ENCODE measurements around the gene DBNL.

DBNL gene

DNA sequence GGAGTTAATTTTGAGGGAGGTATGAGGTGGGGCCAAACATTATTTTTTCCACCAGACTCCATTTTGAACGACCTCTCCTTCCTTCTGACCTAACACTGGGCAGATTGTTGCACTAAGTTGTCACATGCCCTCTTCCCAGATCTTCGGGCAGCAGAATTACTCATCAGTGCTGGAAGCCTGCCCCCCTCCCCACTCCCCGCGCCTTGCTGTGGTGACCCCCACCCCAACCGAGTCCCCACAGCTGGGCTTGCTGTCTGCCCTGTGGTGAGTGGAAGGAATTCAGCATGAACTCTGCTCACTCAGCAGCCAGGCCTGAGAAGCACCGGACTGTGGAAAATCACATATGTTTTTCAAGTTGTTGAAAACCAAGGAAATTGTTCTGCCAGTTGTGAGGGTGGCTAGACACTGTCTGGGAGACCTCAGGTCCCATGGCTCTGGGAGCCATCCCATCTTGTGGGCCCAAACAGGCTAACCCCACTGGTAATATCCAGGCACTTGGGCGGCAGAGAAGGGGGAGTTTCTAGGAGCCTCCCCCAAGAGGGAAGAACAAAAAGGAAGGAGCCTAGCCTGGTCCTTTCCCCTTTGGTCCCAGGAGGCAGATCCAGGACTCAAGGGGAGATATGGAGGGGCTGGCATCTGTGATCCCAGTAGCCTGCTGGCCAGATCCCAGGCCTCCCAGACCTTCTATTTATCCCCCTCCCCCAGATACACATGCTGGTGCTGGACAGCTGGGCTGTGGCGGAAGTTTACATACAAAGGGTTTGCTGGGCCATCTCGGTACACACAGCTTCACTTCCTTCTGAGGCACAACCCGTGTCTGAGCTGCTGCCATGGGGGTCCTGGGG, 56.2 kb downstream of the DBNL start:
- TF ChIP-seq, protein P1, sequence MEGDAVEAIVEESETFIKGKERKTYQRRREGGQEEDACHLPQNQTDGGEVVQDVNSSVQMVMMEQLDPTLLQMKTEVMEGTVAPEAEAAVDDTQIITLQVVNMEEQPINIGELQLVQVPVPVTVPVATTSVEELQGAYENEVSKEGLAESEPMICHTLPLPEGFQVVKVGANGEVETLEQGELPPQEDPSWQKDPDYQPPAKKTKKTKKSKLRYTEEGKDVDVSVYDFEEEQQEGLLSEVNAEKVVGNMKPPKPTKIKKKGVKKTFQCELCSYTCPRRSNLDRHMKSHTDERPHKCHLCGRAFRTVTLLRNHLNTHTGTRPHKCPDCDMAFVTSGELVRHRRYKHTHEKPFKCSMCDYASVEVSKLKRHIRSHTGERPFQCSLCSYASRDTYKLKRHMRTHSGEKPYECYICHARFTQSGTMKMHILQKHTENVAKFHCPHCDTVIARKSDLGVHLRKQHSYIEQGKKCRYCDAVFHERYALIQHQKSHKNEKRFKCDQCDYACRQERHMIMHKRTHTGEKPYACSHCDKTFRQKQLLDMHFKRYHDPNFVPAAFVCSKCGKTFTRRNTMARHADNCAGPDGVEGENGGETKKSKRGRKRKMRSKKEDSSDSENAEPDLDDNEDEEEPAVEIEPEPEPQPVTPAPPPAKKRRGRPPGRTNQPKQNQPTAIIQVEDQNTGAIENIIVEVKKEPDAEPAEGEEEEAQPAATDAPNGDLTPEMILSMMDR (IDR thresholded peaks at IDR 0.05; ENCODE audit: extremely low read depth, insufficient read depth, missing control alignments) = no peak
- DNase-seq (ENCODE audit: low spot score) = no peak
- in situ Hi-C loops (cut with MboI; ENCODE audit: low pct_unique_long_range_greater_than_20kb, low sequenced_read_pairs, unreplicated experiment) = no loop called here

DNA sequence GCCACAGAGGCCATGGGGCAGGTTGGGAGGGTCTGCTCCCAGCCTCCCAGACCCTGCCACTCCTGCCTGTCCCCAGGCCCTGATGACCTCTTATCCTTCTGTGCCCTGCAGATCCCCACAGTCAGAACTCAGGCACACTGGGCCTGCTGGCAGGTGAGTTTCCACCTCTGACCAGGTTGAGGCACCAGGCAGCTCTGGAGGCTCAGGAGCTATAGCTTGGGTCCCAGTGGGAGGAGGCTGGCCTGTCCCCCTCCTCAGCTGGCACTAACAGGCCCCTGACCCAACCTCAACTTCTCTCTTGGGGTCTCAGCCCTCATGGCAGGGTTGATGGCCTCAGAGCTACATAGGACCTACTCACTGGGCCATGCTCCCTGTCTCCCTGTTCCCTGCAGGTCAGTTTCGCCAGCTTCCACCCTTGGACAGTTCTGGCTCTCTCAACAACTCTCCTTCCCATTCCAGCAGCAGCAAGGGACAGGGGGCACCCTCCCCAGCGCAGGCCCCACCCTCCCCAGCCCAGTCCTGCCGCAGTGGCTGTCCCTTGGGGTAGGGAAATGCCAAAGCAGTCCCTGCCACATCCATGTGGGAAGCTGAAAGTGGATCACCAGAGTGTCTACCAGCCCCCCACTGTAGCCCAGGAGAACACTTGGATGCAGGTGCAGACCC, 56.9 kb downstream of the DBNL start:
- in situ Hi-C loops (cut with MboI; ENCODE audit: low pct_unique_long_range_greater_than_20kb, low sequenced_read_pairs, unreplicated experiment) = no loop called here
- TF ChIP-seq, protein P1 (IDR thresholded peaks at IDR 0.05; ENCODE audit: extremely low read depth, insufficient read depth, missing control alignments) = no peak
- no peak for DNase-seq (ENCODE audit: low spot score)

DNA sequence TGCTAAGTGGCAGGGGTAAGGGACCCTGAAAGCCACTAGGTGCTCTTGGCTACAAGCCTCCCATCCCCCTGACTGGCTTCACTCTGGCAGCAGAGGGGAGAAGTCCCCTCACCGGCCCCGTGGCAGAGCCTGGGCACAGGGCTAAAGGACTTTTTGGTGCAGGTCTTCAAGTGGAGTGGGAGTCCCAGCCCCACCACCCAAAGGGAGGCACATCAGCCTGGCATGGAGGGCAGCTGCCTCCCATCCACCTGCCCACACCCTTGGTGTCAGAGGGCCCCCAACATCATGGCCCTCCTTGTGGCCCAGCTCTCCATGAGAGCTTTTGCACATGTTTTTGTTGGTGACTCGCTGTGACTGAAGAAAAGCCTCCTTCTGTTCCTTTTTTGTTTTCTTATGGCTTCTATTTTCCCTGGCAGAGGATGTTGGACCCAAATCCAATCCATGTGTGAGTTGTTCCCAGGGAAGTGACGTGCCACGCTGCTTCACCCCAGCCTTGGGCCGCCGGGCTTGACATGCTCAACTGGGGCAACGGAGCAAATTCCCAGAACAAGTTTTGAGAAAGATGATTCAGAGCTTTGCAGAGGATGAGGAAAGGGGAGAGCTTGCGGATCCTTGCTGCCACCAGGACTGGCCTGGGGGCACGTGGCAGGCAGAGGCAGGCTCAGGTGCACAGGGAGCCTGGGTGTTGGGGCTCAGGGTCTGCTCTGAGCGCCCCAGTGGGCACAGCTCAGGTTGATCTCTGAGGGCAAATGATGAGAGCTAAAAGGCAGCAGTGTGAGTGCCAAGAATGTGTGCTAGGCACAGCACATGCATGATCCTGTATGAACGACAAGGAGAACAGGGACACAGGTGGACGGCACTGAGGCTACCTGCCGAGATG, 57.7 kb downstream of the DBNL start:
- no peak for DNase-seq (ENCODE audit: low spot score)
- in situ Hi-C loops (cut with MboI; ENCODE audit: low pct_unique_long_range_greater_than_20kb, low sequenced_read_pairs, unreplicated experiment) = no loop called here

DNA sequence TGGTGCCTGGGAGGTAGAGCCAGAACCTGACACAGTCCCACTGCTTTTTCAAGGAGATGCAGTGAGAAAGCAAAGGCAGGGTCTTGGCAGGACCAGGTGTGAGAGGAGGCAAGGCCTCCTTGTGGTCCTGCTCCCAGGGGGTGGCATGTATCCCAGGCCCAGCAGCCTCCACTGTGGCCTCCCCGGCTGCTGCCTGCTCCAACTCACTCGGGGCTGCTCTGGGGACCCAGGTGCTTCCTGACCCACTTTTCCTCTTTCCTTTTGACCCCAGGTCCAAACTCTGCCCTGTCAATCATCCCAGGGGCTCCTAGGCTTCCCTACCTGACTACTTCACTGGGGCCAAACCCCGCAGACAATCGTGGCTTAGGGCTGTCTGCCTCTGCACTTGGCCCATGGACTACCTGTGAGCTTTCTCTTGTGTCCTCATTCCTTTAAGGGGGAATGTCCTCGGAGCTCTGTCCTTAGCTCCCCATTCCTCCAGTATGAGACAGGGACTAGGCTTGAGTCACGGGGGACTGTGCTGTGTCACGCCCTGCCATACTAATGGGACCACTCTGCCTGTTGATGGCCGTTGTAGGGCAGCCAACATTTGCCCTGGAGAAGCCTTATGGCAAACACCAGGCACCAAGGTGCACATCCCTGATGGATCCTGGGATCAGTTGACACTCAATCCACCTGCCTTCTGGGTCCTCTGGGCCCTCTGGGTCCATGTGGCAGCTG, 58.5 kb downstream of the DBNL start:
- DNase-seq (ENCODE audit: low spot score) = peak; percentile 18
- TF ChIP-seq, protein P1 (IDR thresholded peaks at IDR 0.05; ENCODE audit: extremely low read depth, insufficient read depth, missing control alignments) = no peak
- in situ Hi-C loops (cut with MboI; ENCODE audit: low pct_unique_long_range_greater_than_20kb, low sequenced_read_pairs, unreplicated experiment) = no loop called here

More for the DNA sequence above, 57.7 kb downstream of the DBNL start:
- TF ChIP-seq, protein P1 (IDR thresholded peaks at IDR 0.05; ENCODE audit: extremely low read depth, insufficient read depth, missing control alignments) = no peak

DNA sequence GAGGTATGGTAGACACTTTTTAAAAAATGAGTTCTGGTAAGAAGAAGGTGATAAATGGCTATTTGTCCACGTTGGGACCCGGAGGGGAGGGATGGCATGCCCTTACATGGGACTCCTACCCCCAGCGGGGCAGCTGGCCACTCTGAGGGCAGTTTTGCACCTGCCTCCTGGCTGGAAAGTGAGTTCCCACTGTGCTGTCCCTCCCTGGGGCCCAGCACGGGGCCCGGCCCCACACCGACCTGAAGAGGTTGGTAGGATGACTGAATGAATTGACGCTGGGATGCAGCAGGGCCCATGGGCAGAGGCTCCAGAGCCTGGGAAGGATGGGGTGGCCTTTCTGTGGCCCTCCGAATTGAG, 59.0 kb downstream of the DBNL start:
- in situ Hi-C loops (cut with MboI; ENCODE audit: low pct_unique_long_range_greater_than_20kb, low sequenced_read_pairs, unreplicated experiment) = no loop called here
- peak; percentile 33 for DNase-seq (ENCODE audit: low spot score)
- TF ChIP-seq, protein P1 (IDR thresholded peaks at IDR 0.05; ENCODE audit: extremely low read depth, insufficient read depth, missing control alignments) = no peak
